GM19035 (cell line): Measurements from ENCODE around the gene KCNQ5.
"Not testable (repeated sequence)": the region's sequence is repeated elsewhere in the genome, so short reads cannot be mapped to it uniquely, and the experiment has no call there.

Experiments used
- ATAC-seq: cut with Tn5 transposase; IDR thresholded peaks from one replicate; pipeline ENCODE4 v1.9.1; 2021; ENCODE audit not compliant: unreplicated experiment

KCNQ5 gene

GRCh38 chr6:72892901-72893300 is 271.0 kb downstream of the KCNQ5 start:
- ATAC-seq, result no peak

GRCh38 chr6:72894091-72894490 is 272.2 kb downstream of the KCNQ5 start:
- ATAC-seq, result no peak

GRCh38 chr6:72898313-72898712 is 276.4 kb downstream of the KCNQ5 start:
- ATAC-seq, result not testable (repeated sequence)

GRCh38 chr6:72905705-72906478 is 284.0 kb downstream of the KCNQ5 start:
- no peak for ATAC-seq

GRCh38 chr6:72911463-72912155 is 289.7 kb downstream of the KCNQ5 start:
- no peak for ATAC-seq

GRCh38 chr6:72913797-72914196 is 291.9 kb downstream of the KCNQ5 start:
- no peak for ATAC-seq

GRCh38 chr6:72916298-72916697 is 294.4 kb downstream of the KCNQ5 start:
- ATAC-seq, result no peak

- no peak for ATAC-seq
Observed at GRCh38 chr6:72916906-72917305, 295.0 kb downstream of the KCNQ5 start.

- ATAC-seq, result no peak
Observed at GRCh38 chr6:72922401-72922800, 300.5 kb downstream of the KCNQ5 start.

- no peak for ATAC-seq
Observed at GRCh38 chr6:72925136-72925535, 303.3 kb downstream of the KCNQ5 start.

GRCh38 chr6:72930556-72931132 is 308.8 kb downstream of the KCNQ5 start:
- ATAC-seq, result no peak

- no peak for ATAC-seq
Observed at GRCh38 chr6:72931325-72931887, 309.5 kb downstream of the KCNQ5 start.

GRCh38 chr6:72933233-72933632 is 311.4 kb downstream of the KCNQ5 start:
- ATAC-seq, result no peak

GRCh38 chr6:72936766-72937559 is 315.1 kb downstream of the KCNQ5 start:
- no peak for ATAC-seq

- ATAC-seq, result no peak
Observed at GRCh38 chr6:72938104-72938503, 316.2 kb downstream of the KCNQ5 start.

- ATAC-seq, result no peak
Observed at GRCh38 chr6:72939004-72939403, 317.1 kb downstream of the KCNQ5 start.

- no peak for ATAC-seq
Observed at GRCh38 chr6:72940265-72940664, 318.4 kb downstream of the KCNQ5 start.

GRCh38 chr6:72941263-72941662 is 319.4 kb downstream of the KCNQ5 start:
- ATAC-seq, result no peak

- no peak for ATAC-seq
Observed at GRCh38 chr6:72941751-72942150, 319.9 kb downstream of the KCNQ5 start.

- ATAC-seq, result no peak
Observed at GRCh38 chr6:72943699-72944098, 321.8 kb downstream of the KCNQ5 start.

- no peak for ATAC-seq
Observed at GRCh38 chr6:72944660-72945059, 322.8 kb downstream of the KCNQ5 start.
